ENCODE data around the gene PDK2.

DNA sequence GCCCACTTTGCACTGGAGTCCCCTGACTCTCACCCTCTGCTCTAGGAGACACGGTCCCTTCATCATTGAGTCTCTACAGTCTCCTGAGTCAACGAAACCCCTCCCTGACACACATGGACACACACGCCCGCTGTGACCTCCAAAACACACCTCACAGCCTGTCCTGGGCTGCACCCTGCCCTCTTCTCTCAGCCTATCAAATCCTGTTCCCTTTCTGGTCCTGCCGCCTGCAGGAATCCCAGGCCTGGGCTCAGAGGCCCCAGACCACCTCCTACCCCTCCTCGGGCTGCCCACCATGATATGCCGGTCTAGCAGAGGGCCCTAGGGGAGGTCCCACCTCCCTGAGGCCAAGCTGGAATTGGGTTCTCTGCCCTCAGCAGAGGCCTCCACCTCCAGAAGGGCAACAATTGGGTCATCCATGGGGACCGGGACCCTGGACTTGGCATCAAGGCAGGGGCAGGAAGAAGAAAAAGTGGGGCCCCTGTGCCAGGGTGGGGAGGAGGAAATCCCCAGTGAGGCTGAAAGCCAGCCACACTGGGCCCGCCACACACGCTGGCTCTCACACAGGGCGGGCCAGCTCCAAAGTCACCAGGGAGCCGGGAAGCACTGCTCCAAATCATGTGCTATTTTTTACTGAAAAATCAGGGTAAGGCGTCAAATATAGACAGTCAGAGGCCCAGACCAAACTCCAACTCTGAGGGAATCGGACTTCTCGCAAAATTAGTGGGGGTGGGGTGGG lies 51.9 kb downstream of the PDK2 start:
- TF ChIP-seq POLR2A (IDR thresholded peaks at IDR 0.05): no peak
- peak in 1 of 2 donors; percentile 23 for TF ChIP-seq EP300 (IDR thresholded peaks at IDR 0.05)
- TF ChIP-seq, protein P1, sequence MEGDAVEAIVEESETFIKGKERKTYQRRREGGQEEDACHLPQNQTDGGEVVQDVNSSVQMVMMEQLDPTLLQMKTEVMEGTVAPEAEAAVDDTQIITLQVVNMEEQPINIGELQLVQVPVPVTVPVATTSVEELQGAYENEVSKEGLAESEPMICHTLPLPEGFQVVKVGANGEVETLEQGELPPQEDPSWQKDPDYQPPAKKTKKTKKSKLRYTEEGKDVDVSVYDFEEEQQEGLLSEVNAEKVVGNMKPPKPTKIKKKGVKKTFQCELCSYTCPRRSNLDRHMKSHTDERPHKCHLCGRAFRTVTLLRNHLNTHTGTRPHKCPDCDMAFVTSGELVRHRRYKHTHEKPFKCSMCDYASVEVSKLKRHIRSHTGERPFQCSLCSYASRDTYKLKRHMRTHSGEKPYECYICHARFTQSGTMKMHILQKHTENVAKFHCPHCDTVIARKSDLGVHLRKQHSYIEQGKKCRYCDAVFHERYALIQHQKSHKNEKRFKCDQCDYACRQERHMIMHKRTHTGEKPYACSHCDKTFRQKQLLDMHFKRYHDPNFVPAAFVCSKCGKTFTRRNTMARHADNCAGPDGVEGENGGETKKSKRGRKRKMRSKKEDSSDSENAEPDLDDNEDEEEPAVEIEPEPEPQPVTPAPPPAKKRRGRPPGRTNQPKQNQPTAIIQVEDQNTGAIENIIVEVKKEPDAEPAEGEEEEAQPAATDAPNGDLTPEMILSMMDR (IDR thresholded peaks at IDR 0.05): no peak
